ENCODE data around the gene HCRTR1.

DNA sequence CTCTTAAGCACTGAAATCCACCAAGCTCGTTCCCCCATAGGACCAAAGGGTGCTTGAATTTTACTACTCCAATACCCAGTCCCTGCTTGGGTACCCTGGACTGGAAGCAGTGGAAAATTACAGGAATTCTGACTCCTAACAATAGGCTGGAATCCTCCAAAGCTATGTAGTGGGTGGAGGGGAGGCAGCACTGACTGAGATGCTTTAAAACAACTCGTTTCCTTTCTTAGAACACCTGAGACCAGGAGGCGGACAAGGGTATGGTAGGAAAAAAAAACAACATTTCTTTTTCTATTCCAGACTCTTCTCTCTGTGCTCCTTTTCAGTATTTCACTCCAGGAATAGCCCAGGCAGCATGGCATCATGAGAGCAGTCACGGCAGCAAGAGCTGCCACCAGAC lies 24.9 kb downstream of the HCRTR1 start:
- TF ChIP-seq, protein P1, sequence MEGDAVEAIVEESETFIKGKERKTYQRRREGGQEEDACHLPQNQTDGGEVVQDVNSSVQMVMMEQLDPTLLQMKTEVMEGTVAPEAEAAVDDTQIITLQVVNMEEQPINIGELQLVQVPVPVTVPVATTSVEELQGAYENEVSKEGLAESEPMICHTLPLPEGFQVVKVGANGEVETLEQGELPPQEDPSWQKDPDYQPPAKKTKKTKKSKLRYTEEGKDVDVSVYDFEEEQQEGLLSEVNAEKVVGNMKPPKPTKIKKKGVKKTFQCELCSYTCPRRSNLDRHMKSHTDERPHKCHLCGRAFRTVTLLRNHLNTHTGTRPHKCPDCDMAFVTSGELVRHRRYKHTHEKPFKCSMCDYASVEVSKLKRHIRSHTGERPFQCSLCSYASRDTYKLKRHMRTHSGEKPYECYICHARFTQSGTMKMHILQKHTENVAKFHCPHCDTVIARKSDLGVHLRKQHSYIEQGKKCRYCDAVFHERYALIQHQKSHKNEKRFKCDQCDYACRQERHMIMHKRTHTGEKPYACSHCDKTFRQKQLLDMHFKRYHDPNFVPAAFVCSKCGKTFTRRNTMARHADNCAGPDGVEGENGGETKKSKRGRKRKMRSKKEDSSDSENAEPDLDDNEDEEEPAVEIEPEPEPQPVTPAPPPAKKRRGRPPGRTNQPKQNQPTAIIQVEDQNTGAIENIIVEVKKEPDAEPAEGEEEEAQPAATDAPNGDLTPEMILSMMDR (IDR thresholded peaks at IDR 0.05) = no peak
- TF ChIP-seq POLR2A (IDR thresholded peaks at IDR 0.05) (no peak), POLR2AphosphoS5 (IDR thresholded peaks at IDR 0.05) (no peak)

Measured in breast epithelium (tissue), 3 donors.